Lower leg skin (tissue), 4 donors: Measurements from ENCODE around the gene BRD3OS. TPM values are rescaled to one million over a fixed set of nuclear protein-coding genes. Genes with fewer than 3 reads are reported as not detected.

ENCODE experiments used
- DNase-seq, 2 donors: peaks; one replicate each; pipeline ENCODE4 v3.0.0-alpha.2; 2019; ENCODE audit warnings: low spot score in 2 of 2
- H3K4me3 ChIP-seq: fragments of 200-600 bp; sonication (generic); 2 replicates; pipeline ENCODE4 v1.5.1; 2017; ENCODE audit warnings: mild to moderate bottlenecking, low read depth; ENCODE audit not compliant: poor library complexity, severe bottlenecking
- POLR2A ChIP-seq, 2 donors: fragments of 450-650 bp; IDR thresholded peaks; one replicate each; pipeline ENCODE4 v1.6.1; 2016 to 2017; ENCODE audit warnings: antibody characterized with exemption in 2 of 2, mild to moderate bottlenecking in 1 of 2, moderate library complexity in 1 of 2
- WGBS, 2 donors: methylation state at CpG; one replicate each; pipeline ENCODE4 v1.1.5; 2018; 5-methylcytosine and 5-hydroxymethylcytosine counted together
- intact Hi-C: fragments of 100-400 bp; cut with DNase I; formaldehyde crosslinking; loops from one replicate; pipeline ENCODE4 v1.15.0; 2023; ENCODE audit warnings: low total_unique reads
- total RNA-seq, 4 donors: library from RNA; depleted of rRNA; stranded (reverse); fragments of >200 nt; gene quantifications; one replicate each; pipeline ENCODE4 v1.1.0, GENCODE V29; 2016
- TF ChIP-seq, protein P1 (sequence below), 3 donors: fragments of 450-650 bp; IDR thresholded peaks; one replicate each; pipeline ENCODE4 v1.5.1; 2016; ENCODE audit warnings: antibody characterized with exemption in 3 of 3, mild to moderate bottlenecking in 3 of 3, moderate library complexity in 2 of 3

The BRD3OS gene
- total RNA-seq, 4 donors from 2014 or later: 2.5 to 11.0 (median 6.4) TPM

- TF ChIP-seq, protein P1, sequence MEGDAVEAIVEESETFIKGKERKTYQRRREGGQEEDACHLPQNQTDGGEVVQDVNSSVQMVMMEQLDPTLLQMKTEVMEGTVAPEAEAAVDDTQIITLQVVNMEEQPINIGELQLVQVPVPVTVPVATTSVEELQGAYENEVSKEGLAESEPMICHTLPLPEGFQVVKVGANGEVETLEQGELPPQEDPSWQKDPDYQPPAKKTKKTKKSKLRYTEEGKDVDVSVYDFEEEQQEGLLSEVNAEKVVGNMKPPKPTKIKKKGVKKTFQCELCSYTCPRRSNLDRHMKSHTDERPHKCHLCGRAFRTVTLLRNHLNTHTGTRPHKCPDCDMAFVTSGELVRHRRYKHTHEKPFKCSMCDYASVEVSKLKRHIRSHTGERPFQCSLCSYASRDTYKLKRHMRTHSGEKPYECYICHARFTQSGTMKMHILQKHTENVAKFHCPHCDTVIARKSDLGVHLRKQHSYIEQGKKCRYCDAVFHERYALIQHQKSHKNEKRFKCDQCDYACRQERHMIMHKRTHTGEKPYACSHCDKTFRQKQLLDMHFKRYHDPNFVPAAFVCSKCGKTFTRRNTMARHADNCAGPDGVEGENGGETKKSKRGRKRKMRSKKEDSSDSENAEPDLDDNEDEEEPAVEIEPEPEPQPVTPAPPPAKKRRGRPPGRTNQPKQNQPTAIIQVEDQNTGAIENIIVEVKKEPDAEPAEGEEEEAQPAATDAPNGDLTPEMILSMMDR (IDR thresholded peaks at IDR 0.05): no peak
- TF ChIP-seq POLR2A (IDR thresholded peaks at IDR 0.05): no peak
- WGBS, 2 donors: 92 to 93% methylated on average over 40 of the region's 40 CpGs
- DNase-seq: no peak
- intact Hi-C loops: loop anchor here (10.0 kb wide), 1 partner anchor 692 kb away; no protein-coding TSS in a partner anchor
- no peak overlapping the region for H3K4me3 ChIP-seq
Observed at GRCh38 chr9:134032456-134033222, 7.4 kb downstream of the BRD3OS start.

GRCh38 chr9:134033516-134034214 lies 8.4 kb downstream of the BRD3OS start:
- no peak overlapping the region for H3K4me3 ChIP-seq
- DNase-seq: no peak
- intact Hi-C loops: loop anchor here (10.0 kb wide), 1 partner anchor 691 kb away; no protein-coding TSS in a partner anchor
- 91 to 92% methylated on average over 26 of the region's 26 CpGs for WGBS, 2 donors
- TF ChIP-seq, protein P1 (IDR thresholded peaks at IDR 0.05): no peak
- no peak for TF ChIP-seq POLR2A (IDR thresholded peaks at IDR 0.05)

DNA sequence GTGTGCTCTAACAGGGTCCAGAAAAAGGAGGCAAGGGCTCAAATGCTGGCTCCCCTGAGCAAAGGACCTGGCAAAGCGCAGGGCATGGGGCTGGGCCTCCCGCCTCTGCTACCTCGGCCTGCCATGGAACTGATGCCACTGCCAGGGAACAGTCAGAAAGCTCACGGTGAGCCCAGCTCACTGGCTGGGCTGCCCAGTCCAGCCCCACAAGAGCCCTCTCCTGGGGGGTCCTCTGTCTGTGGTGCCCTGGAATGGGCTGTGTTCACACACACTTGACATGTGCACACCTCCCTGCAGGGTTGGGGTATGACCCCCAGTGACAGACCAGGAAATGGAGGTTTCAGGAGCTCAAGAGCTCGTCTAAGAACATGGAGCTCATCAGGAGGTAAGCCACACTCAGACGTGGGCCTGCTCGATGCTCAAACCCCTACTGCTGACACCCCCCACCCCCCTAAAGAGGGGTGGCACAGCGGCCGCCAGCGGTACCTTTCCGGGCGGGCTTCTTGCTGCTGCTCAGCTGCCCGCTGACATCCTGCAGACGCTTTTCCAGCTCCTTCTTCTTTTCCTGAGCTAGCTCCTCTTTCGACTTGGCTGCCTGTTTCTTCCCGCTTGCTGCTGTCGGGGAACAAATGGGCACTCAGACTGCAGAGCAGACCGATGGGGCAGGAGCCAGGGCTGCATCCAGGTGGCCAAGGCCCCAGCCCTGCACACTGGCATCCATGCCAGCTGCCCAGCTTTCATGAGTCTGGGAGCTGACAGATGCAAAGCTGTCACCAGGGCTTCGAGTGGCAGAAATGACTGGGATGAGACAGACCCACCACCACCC lies 9.1 kb downstream of the BRD3OS start:
- DNase-seq: no peak
- intact Hi-C loops: loop anchor here (10.0 kb wide), 1 partner anchor 690 kb away; no protein-coding TSS in a partner anchor
- WGBS, 2 donors: 93 to 97% methylated on average over 19 of the region's 19 CpGs
- no peak overlapping the region for H3K4me3 ChIP-seq
- TF ChIP-seq POLR2A (IDR thresholded peaks at IDR 0.05): no peak
- TF ChIP-seq, protein P1 (IDR thresholded peaks at IDR 0.05): no peak

GRCh38 chr9:134035041-134036039 lies 10.1 kb downstream of the BRD3OS start:
- TF ChIP-seq, protein P1 (IDR thresholded peaks at IDR 0.05): no peak
- no peak for TF ChIP-seq POLR2A (IDR thresholded peaks at IDR 0.05)
- WGBS, 2 donors: 92 to 96% methylated on average over 20 to 25 of the region's 28 CpGs
- no peak for DNase-seq
- intact Hi-C loops: loop anchor here (10.0 kb wide), 1 partner anchor 689 kb away; no protein-coding TSS in a partner anchor
- H3K4me3 ChIP-seq: no peak overlapping the region
